ENCODE results near the gene ANAPC2. TPM values are rescaled to one million over a fixed set of nuclear protein-coding genes. Genes with fewer than 3 reads are reported as not detected.

Gene ANAPC2
- polyA plus RNA-seq, 1 donor, result 47.0 TPM

GRCh38 chr9:137213160-137214060 lies 25.1 kb upstream of the ANAPC2 start:
- Histone ChIP-seq H3K4me1 (ENCODE audit: control insufficient read depth, insufficient read depth, low read length) (peaks cover 18% of the 10 kb centered on the region), H3K36me3 (ENCODE audit: control insufficient read depth, insufficient read depth, low read length) (peaks cover 17% of the 10 kb centered on the region), H3K9me3 (ENCODE audit: control insufficient read depth, low read depth, low read length) (no peaks in the 10 kb centered on the region), H3K27me3 (ENCODE audit: control insufficient read depth, insufficient read depth, low read length) (no peaks in the 10 kb centered on the region), H3K27ac (ENCODE audit: low read length) (no peak overlapping the region), H3K4me3 (ENCODE audit: low read length) (no peak overlapping the region)
- no CpG with 5 or more reads among the region's 49 CpGs for WGBS (ENCODE audit: insufficient coverage, low lambda C conversion rate)
- no peak for DNase-seq

DNA sequence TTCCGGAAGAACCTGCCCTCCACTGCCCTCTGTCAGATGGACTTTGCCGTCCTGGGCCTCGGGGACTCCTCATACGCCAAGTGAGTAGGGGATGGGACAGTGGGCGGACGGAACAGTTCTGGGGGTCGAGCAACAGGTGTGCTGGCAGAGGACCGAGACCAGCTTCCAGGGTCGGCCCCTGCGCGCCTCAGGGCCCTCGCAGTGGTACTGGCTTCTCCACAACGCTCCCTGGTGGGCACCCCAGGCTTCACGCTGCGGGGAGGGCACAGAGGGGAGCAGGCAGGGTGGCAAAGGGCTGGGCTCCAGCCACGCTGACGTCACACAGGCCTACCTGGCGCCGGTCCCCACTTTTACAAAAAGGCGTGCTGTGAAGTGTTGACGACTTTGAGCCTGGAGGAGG lies 24.2 kb upstream of the ANAPC2 start:
- Histone ChIP-seq H3K36me3 (ENCODE audit: control insufficient read depth, insufficient read depth, low read length) (peaks cover 17% of the 10 kb centered on the region), H3K27me3 (ENCODE audit: control insufficient read depth, insufficient read depth, low read length) (no peaks in the 10 kb centered on the region)
- no CpG with 5 or more reads among the region's 21 CpGs for WGBS (ENCODE audit: insufficient coverage, low lambda C conversion rate)

DNA sequence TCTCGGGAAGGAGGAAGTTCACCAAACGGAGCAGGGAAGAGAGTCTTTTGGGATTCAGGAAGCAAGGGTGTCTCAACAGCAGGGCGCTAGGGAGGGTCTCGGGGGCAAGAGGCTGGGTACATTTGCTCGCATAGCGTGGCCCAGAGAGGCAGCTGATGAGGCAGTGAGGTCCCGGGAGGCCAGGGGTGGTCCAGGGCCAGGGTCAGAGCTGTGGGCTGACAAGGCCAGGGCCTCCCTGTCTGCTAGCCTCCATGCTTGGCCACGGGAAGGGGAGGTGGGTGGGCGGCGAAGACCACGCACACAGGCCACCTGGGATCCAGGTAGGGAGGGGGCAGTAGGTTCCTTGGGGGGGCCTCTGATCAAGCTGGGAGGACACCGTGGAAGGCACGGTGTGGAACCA lies 23.2 kb upstream of the ANAPC2 start:
- H3K27ac ChIP-seq (ENCODE audit: low read length), result no peak overlapping the region
- peaks cover 17% of the 10 kb centered on the region for H3K36me3 ChIP-seq (ENCODE audit: control insufficient read depth, insufficient read depth, low read length)
- whole genome bisulfite sequencing (ENCODE audit: insufficient coverage, low lambda C conversion rate), result 90% methylated on average over 2 of the region's 13 CpGs
- H3K9me3 ChIP-seq (ENCODE audit: control insufficient read depth, low read depth, low read length), result no peaks in the 10 kb centered on the region
- no peak for DNase-seq
- H3K4me3 ChIP-seq (ENCODE audit: low read length), result no peak overlapping the region
- no peaks in the 10 kb centered on the region for H3K27me3 ChIP-seq (ENCODE audit: control insufficient read depth, insufficient read depth, low read length)
- peaks cover 1% of the 10 kb centered on the region for H3K4me1 ChIP-seq (ENCODE audit: control insufficient read depth, insufficient read depth, low read length)

More for the DNA sequence above, 24.2 kb upstream of the ANAPC2 start:
- H3K27ac ChIP-seq (ENCODE audit: low read length), result no peak overlapping the region
- no peak for DNase-seq
- H3K9me3 ChIP-seq (ENCODE audit: control insufficient read depth, low read depth, low read length), result no peaks in the 10 kb centered on the region
- no peak overlapping the region for H3K4me3 ChIP-seq (ENCODE audit: low read length)
- peaks cover 9% of the 10 kb centered on the region for H3K4me1 ChIP-seq (ENCODE audit: control insufficient read depth, insufficient read depth, low read length)

GRCh38 chr9:137206602-137207001 lies 18.2 kb upstream of the ANAPC2 start:
- peaks cover 21% of the 10 kb centered on the region for H3K4me1 ChIP-seq (ENCODE audit: control insufficient read depth, insufficient read depth, low read length)
- 93% methylated on average over 3 of the region's 7 CpGs for WGBS (ENCODE audit: insufficient coverage, low lambda C conversion rate)

DNA sequence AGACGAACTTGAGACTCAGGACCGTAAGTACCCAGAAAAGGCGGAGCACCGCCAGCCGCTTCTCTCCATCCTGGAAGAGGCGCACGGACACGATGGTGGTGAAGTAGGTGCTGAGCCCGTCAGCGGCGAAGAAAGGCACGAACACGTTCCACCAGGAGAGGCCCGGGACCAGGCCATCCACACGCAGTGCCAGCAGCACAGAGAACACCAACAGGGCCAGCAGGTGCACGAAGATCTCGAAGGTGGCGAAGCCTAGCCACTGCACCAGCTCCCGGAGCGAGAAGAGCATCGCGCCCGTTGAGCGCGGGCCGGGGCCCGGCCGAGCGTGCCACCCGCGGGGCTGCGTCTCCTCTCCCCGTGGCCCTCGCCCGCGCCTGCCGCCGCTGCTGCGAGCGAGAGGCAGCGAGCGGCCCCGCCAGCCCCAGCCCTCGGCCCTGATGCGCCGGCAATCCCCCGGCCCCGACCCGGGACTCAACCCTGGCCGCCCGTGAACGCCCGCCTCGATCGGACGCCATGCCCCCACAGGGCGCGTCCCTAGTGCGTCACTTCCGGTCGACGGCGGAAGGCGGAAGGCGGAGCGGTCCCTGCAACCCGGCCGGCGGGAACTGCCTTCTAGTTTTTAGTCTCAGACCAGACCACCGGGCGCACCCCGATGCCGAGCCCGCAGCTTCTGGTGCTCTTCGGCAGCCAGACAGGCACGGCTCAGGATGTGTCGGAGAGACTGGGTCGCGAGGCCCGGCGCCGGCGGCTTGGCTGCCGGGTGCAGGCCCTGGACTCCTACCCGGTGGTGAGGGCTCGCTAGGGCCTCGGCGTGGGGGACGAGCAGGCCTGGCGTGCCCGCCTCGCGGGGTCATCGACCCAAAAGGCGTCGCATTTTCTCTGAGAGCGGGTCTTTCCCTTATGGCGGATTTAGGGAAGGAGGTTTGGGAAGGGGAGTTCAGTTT lies 17.0 kb upstream of the ANAPC2 start, which contains the start of the genes NDOR1 and TMEM203:
TSS of gene NDOR1 (plus strand) at position 575 of the 944 bp plus-strand sequence. CDS start at position 653, 78 bp downstream.
TSS of gene TMEM203 (minus strand) at position 523 of the 944 bp plus-strand sequence. CDS start at position 289, 234 bp downstream.
- DNase-seq, result peak; percentile 81 to 86
- 0% methylated on average over 1 of the region's 98 CpGs for WGBS (ENCODE audit: insufficient coverage, low lambda C conversion rate)

More at GRCh38 chr9:137206602-137207001, 18.2 kb upstream of the ANAPC2 start:
- peak overlapping the region; percentile 95 for H3K4me3 ChIP-seq (ENCODE audit: low read length)
- no peaks in the 10 kb centered on the region for H3K27me3 ChIP-seq (ENCODE audit: control insufficient read depth, insufficient read depth, low read length)
- no peak for DNase-seq
- peaks cover 6% of the 10 kb centered on the region for H3K36me3 ChIP-seq (ENCODE audit: control insufficient read depth, insufficient read depth, low read length)
- no peaks in the 10 kb centered on the region for H3K9me3 ChIP-seq (ENCODE audit: control insufficient read depth, low read depth, low read length)
- no peak overlapping the region for H3K27ac ChIP-seq (ENCODE audit: low read length)

DNA sequence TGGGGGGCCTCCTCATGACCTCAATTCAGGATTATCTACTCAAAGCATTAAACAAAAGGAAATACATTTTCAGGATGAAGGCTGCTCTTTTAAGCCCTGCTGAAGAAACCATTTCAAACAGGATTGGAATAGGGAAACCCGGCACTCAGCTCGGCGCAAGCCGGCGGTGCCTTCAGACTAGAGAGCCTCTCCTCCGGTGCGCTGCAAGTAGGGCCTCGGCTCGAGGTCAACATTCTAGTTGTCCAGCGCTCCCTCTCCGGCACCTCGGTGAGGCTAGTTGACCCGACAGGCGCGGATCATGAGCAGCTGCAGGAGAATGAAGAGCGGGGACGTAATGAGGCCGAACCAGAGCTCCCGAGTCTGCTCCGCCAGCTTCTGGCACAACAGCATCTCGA lies 16.4 kb upstream of the ANAPC2 start:
- no peak for DNase-seq
- H3K4me1 ChIP-seq (ENCODE audit: control insufficient read depth, insufficient read depth, low read length), result peaks cover 27% of the 10 kb centered on the region

More for the DNA sequence above, 17.0 kb upstream of the ANAPC2 start, which contains the start of the genes NDOR1 and TMEM203:
- Histone ChIP-seq H3K4me1 (ENCODE audit: control insufficient read depth, insufficient read depth, low read length) (peaks cover 27% of the 10 kb centered on the region), H3K9me3 (ENCODE audit: control insufficient read depth, low read depth, low read length) (no peaks in the 10 kb centered on the region), H3K27ac (ENCODE audit: low read length) (peak within 1 kb of the TSS; percentile 48), H3K27me3 (ENCODE audit: control insufficient read depth, insufficient read depth, low read length) (no peaks in the 10 kb centered on the region), H3K36me3 (ENCODE audit: control insufficient read depth, insufficient read depth, low read length) (peaks cover 6% of the 10 kb centered on the region), H3K4me3 (ENCODE audit: low read length) (peak within 1 kb of the TSS; percentile 95)

GRCh38 chr9:137202966-137203365 lies 14.6 kb upstream of the ANAPC2 start:
- Histone ChIP-seq H3K4me3 (ENCODE audit: low read length) (no peak overlapping the region), H3K4me1 (ENCODE audit: control insufficient read depth, insufficient read depth, low read length) (peaks cover 42% of the 10 kb centered on the region), H3K27ac (ENCODE audit: low read length) (no peak overlapping the region), H3K36me3 (ENCODE audit: control insufficient read depth, insufficient read depth, low read length) (peaks cover 3% of the 10 kb centered on the region), H3K9me3 (ENCODE audit: control insufficient read depth, low read depth, low read length) (no peaks in the 10 kb centered on the region), H3K27me3 (ENCODE audit: control insufficient read depth, insufficient read depth, low read length) (no peaks in the 10 kb centered on the region)
- DNase-seq, result no peak
- no CpG with 5 or more reads among the region's 8 CpGs for WGBS (ENCODE audit: insufficient coverage, low lambda C conversion rate)

More for the DNA sequence above, 16.4 kb upstream of the ANAPC2 start:
- no peaks in the 10 kb centered on the region for H3K27me3 ChIP-seq (ENCODE audit: control insufficient read depth, insufficient read depth, low read length)
- no peaks in the 10 kb centered on the region for H3K9me3 ChIP-seq (ENCODE audit: control insufficient read depth, low read depth, low read length)
- H3K36me3 ChIP-seq (ENCODE audit: control insufficient read depth, insufficient read depth, low read length), result peaks cover 4% of the 10 kb centered on the region
- peak overlapping the region; percentile 48 for H3K27ac ChIP-seq (ENCODE audit: low read length)
- 20% methylated on average over 1 of the region's 21 CpGs for WGBS (ENCODE audit: insufficient coverage, low lambda C conversion rate)
- peak overlapping the region; percentile 95 for H3K4me3 ChIP-seq (ENCODE audit: low read length)

DNA sequence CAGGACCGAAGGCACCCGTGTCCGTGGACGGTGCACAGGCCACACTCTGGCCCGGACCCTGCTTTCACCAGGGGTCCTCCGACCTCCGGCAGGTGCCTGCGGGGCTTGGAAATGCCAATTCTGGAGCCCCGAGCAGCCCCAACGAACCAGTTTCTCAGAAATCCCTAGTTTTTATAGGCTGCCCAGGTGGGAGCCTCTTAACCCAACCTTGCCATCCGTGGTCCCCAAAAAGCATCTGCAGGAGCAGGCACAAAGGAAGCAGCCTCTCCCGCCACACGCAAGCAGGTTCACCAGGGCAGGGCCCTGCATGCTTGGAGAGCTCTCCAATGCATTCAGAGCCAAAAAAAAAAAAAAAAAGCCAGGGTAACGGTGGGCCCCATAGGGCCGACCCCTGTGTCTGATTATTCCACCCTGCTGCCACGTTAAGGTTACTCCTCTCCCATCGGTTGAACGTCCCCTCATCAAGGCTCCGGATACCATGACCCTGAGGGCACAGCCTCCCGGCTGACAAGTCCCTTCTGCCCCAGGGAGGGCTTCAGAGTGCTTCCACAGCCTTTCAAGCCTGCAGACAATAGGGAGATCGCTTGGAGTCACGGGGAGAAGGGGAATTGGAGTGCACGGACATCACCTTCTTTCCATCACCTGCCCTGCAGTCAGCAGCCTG lies 13.0 kb upstream of the ANAPC2 start:
- no CpG with 5 or more reads among the region's 23 CpGs for WGBS (ENCODE audit: insufficient coverage, low lambda C conversion rate)
- H3K27ac ChIP-seq (ENCODE audit: low read length), result peak overlapping the region; percentile 82
- peaks cover 3% of the 10 kb centered on the region for H3K36me3 ChIP-seq (ENCODE audit: control insufficient read depth, insufficient read depth, low read length)
- no peak for DNase-seq
- peak overlapping the region; percentile 76 for H3K4me3 ChIP-seq (ENCODE audit: low read length)
- no peaks in the 10 kb centered on the region for H3K9me3 ChIP-seq (ENCODE audit: control insufficient read depth, low read depth, low read length)
- H3K27me3 ChIP-seq (ENCODE audit: control insufficient read depth, insufficient read depth, low read length), result no peaks in the 10 kb centered on the region
- peaks cover 55% of the 10 kb centered on the region for H3K4me1 ChIP-seq (ENCODE audit: control insufficient read depth, insufficient read depth, low read length)

DNA sequence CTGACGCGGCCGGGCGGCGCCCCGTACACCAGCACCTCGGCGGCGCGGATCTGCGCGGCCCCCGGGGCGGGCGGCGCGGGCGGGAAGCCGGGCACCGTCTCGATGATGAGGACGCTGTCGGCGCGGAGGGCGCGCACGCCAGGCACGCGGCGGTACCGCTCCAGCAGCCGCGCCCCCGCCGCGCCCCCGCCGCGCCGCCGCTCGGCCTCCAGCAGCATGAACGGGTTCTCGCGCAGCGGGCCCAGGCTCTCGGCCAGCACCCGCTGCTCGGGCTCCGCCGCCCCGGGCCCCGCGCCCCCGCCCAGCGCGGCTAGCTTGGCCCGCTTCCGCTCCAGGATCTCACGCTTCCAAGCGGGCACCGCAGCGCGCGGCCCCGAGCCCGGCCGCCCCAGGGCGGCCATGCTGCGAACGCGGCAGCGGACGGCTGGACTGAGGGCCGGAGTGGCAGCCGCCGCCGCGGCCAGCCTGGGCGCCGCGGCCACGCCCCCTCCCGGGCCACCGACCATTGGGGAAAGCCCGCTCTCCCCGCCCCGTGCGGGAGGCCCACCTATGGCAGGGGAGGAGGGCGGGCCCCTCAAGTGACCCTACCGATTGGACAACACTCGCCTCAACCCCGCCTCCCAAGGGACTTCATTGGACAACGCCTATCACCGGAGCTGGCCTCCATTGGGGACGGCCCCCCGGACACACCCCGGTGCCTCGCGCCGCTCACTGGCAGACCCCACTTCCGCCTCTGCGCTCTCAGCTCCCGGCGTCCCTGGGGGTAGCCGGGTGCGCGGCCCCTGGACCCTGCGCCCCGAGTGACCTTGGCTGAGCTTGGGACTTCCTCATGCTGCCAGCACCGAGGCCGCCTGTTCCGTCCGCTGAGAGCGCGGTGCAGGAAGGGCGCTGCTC lies 12.2 kb upstream of the ANAPC2 start, which contains the start of gene TPRN:
TSS of gene TPRN (minus strand) at position 431 of the 894 bp plus-strand sequence. CDS start at position 401, 30 bp downstream.
- peak within 1 kb of the TSS; percentile 83 for H3K27ac ChIP-seq (ENCODE audit: low read length)
- peaks cover 60% of the 10 kb centered on the region for H3K4me1 ChIP-seq (ENCODE audit: control insufficient read depth, insufficient read depth, low read length)
- H3K36me3 ChIP-seq (ENCODE audit: control insufficient read depth, insufficient read depth, low read length), result peaks cover 3% of the 10 kb centered on the region
- peak within 1 kb of the TSS; percentile 76 for H3K4me3 ChIP-seq (ENCODE audit: low read length)
- peak; percentile 99 to 100 for DNase-seq
- no peaks in the 10 kb centered on the region for H3K9me3 ChIP-seq (ENCODE audit: control insufficient read depth, low read depth, low read length)
- WGBS (ENCODE audit: insufficient coverage, low lambda C conversion rate), result no CpG with 5 or more reads among the region's 118 CpGs
- H3K27me3 ChIP-seq (ENCODE audit: control insufficient read depth, insufficient read depth, low read length), result no peaks in the 10 kb centered on the region
